ENCODE measurements around the gene GOLGA6L9. TPM values are rescaled to one million over a fixed set of nuclear protein-coding genes. Genes with fewer than 3 reads are reported as not detected.
"Not testable (repeated sequence)": the region's sequence is repeated elsewhere in the genome, so short reads cannot be mapped to it uniquely, and the experiment has no call there.

Gene GOLGA6L9, protein sequence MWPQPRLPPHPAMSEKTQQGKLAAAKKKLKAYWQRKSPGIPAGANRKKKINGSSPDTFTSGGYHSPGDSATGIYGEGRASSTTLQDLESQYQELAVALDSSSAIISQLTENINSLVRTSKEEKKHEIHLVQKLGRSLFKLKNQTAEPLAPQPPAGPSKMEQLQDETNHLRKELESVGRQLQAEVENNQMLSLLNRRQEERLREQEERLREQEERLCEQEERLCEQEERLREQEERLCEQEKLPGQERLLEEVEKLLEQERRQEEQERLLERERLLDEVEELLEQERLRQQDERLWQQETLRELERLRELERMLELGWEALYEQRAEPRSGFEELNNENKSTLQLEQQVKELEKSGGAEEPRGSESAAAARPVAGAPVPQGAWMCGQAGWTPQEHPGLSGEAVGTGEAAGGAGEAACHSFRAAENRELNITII
- polyA plus RNA-seq (2012; rRNA removed): 7.3 and 7.4 TPM in 2 replicates
- polyA plus RNA-seq (2012; cell fraction: cytosol; rRNA removed): 3.9 and 4.3 TPM in 2 replicates
- polyA plus RNA-seq (2012; cell fraction: nucleus; rRNA removed): 26.3 and 28.5 TPM in 2 replicates

DNA sequence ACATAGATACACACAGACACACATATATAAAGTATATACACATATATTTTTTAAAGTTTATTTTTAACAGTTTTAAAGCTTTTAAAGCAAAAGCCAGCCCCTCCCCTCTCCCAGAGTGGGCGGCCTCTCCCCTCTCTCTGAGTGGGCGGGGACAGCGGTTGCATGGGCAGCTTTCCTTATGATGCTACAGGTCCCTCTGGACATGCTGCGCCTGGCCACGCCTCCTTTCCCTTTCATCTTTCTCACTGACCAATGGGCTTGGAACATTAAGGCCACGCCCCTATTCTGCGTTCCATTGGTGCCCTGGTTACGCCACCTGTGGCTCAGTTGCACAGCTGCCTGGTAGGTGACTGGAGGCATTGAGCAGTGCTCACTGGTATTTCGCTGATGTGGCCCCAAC lies at the start of gene GOLGA6L9:
Gene GOLGA6L9 (plus strand): TSS at position 124 of the 400 bp plus-strand sequence. CDS start 264 bp downstream, at position 388.
- H3K9me2 ChIP-seq; H3K9me3 ChIP-seq; H3K4me3 ChIP-seq (ENCODE audit: low read depth in 2 of 2, low read length in 1 of 2); POLR2A ChIA-PET; H3K4me2 ChIP-seq; H3K79me2 ChIP-seq (ENCODE audit: insufficient read depth); H3K27ac ChIP-seq (ENCODE audit: low read depth in 2 of 2, low read length in 1 of 2); H2AFZ ChIP-seq (ENCODE audit: low read depth); H3K27me3 ChIP-seq (ENCODE audit: insufficient read depth); CTCF ChIA-PET; H4K20me1 ChIP-seq (ENCODE audit: insufficient read depth); H3K9ac ChIP-seq; H3K36me3 ChIP-seq (replicated peaks in 1 of 2; ENCODE audit: control insufficient read depth in 1 of 2, insufficient read depth in 2 of 2, low read length in 1 of 2); H3F3A ChIP-seq (replicated peaks; ENCODE audit: insufficient read depth); H3K4me1 ChIP-seq (ENCODE audit: control insufficient read depth in 1 of 2, insufficient read depth in 2 of 2, low read depth in 1 of 2, low read length in 1 of 2): not testable (repeated sequence)
- WGBS (ENCODE audit: low lambda C conversion rate): 94% methylated on average over 6 of the region's 9 CpGs
- DNase-seq: peak; percentile 2

DNA sequence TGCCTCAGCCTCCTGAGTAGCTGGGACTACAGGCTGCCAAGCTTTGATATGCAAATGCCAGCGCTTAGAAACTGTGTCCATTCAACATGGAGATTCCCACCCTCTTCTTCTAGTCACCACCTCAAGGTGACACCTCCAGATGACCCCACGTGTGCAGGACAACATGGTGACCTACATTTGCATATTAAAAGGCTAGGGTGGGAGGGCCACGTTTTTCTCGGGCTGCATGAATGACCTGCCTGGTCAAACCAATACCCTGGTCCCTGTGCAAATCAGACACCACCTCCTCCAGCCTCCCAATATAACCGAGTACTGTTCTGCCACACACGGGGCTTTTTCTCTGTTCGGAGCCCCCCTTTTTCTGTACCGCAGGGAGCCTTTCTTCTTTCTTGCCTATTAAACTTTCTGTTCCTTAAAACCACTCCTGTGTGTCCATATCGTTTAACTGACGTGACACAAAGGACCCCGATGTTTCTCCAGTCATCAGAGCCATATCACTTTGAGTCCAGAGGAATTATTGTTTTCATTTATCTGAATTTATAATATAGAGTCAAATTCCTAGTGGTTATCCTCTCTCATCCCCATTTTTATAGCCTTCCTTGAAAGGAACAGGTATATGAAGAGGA lies 48.2 kb upstream of the GOLGA6L9 start:
- POLR2A ChIA-PET: not testable (repeated sequence)

DNA sequence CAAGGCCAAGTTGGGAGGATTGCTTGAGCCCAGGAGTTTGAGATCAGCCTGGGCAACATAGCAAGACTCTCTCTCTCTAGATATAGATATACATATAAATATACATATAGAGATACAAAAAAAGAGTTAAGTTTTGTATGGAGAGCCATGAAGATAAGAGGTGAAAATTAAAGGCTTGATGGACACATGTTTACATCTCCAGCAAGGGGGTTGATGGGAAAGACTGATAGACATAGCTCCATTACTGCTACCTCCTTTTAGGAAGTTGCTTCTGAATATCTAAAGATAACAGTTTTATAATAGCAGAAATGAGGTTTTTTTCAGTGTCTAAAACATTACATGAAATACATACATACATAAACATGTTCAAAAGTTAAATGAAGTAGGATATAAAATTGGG lies 42.4 kb upstream of the GOLGA6L9 start:
- CTCF ChIA-PET; H3K36me3 ChIP-seq (replicated peaks in 1 of 2; ENCODE audit: control insufficient read depth in 1 of 2, insufficient read depth in 2 of 2, low read length in 1 of 2); H4K20me1 ChIP-seq (ENCODE audit: insufficient read depth); POLR2A ChIA-PET; H3K9ac ChIP-seq; H3K9me3 ChIP-seq; H3K27ac ChIP-seq (ENCODE audit: low read depth in 2 of 2, low read length in 1 of 2); H3K4me2 ChIP-seq; H3K9me2 ChIP-seq; DNase-seq; H3K79me2 ChIP-seq (ENCODE audit: insufficient read depth); H2AFZ ChIP-seq (ENCODE audit: low read depth); H3K4me1 ChIP-seq (ENCODE audit: control insufficient read depth in 1 of 2, insufficient read depth in 2 of 2, low read depth in 1 of 2, low read length in 1 of 2); H3F3A ChIP-seq (replicated peaks; ENCODE audit: insufficient read depth); H3K4me3 ChIP-seq (ENCODE audit: low read depth in 2 of 2, low read length in 1 of 2); H3K27me3 ChIP-seq (ENCODE audit: insufficient read depth): not testable (repeated sequence)

More for the DNA sequence above, 48.2 kb upstream of the GOLGA6L9 start:
- H3K27me3 ChIP-seq (ENCODE audit: insufficient read depth); CTCF ChIA-PET; H3F3A ChIP-seq (replicated peaks; ENCODE audit: insufficient read depth); H2AFZ ChIP-seq (ENCODE audit: low read depth); H4K20me1 ChIP-seq (ENCODE audit: insufficient read depth); H3K4me2 ChIP-seq; H3K9me2 ChIP-seq; H3K79me2 ChIP-seq (ENCODE audit: insufficient read depth); H3K4me3 ChIP-seq (ENCODE audit: low read depth in 2 of 2, low read length in 1 of 2); H3K4me1 ChIP-seq (ENCODE audit: control insufficient read depth in 1 of 2, insufficient read depth in 2 of 2, low read depth in 1 of 2, low read length in 1 of 2); H3K36me3 ChIP-seq (replicated peaks in 1 of 2; ENCODE audit: control insufficient read depth in 1 of 2, insufficient read depth in 2 of 2, low read length in 1 of 2); H3K27ac ChIP-seq (ENCODE audit: low read depth in 2 of 2, low read length in 1 of 2); H3K9me3 ChIP-seq; H3K9ac ChIP-seq; DNase-seq: not testable (repeated sequence)
- 89% methylated on average over 11 of the region's 11 CpGs for WGBS (ENCODE audit: low lambda C conversion rate)

DNA sequence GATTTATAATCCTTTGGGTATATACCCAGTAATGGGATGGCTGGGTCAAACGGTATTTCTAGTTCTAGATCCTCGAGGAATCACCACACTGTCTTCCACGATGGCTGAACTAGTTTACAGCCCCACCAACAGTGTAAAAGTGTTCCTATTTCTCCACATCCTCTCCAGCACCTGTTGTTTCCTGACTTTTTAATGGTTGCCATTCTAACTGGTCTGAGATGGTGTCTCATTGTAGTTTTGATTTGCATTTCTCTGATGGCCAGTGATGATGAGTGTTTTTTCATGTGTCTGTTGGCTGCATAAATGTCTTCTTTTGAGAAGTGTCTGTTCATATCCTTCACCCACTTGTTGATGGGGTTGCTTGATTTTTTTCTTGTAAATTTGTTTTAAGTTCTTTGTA lies 39.5 kb upstream of the GOLGA6L9 start:
- H3K4me3 ChIP-seq (ENCODE audit: low read depth in 2 of 2, low read length in 1 of 2); H3K27ac ChIP-seq (ENCODE audit: low read depth in 2 of 2, low read length in 1 of 2); H3K36me3 ChIP-seq (replicated peaks in 1 of 2; ENCODE audit: control insufficient read depth in 1 of 2, insufficient read depth in 2 of 2, low read length in 1 of 2); H3K9ac ChIP-seq; H4K20me1 ChIP-seq (ENCODE audit: insufficient read depth); H2AFZ ChIP-seq (ENCODE audit: low read depth); DNase-seq; H3F3A ChIP-seq (replicated peaks; ENCODE audit: insufficient read depth); H3K9me2 ChIP-seq; CTCF ChIA-PET; POLR2A ChIA-PET; H3K9me3 ChIP-seq; H3K79me2 ChIP-seq (ENCODE audit: insufficient read depth); H3K4me2 ChIP-seq; H3K27me3 ChIP-seq (ENCODE audit: insufficient read depth); H3K4me1 ChIP-seq (ENCODE audit: control insufficient read depth in 1 of 2, insufficient read depth in 2 of 2, low read depth in 1 of 2, low read length in 1 of 2): not testable (repeated sequence)
- 91% methylated on average over 3 of the region's 3 CpGs for WGBS (ENCODE audit: low lambda C conversion rate)

DNA sequence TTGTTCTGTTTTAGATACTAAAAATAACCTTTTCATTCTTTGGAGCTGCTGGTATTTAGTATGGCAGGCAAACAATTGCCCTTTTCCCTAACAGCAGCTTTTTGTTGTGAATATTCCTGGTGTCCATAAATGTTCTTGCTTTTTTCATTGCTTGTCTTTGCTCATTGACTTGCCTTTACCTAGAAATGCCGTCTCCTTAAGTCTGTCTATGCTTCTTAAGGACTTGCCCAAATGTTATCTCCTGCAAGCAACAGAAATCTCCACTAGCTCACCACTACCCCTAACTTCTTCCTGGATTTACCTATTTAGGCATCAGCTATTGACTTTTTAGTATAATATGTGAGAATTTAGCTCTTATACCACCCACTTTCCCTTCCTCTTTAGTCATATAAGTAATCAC lies 37.5 kb upstream of the GOLGA6L9 start:
- H3K27me3 ChIP-seq (ENCODE audit: insufficient read depth); DNase-seq; H3K9me2 ChIP-seq; H2AFZ ChIP-seq (ENCODE audit: low read depth); H3K4me3 ChIP-seq (ENCODE audit: low read depth in 2 of 2, low read length in 1 of 2); H3K36me3 ChIP-seq (replicated peaks in 1 of 2; ENCODE audit: control insufficient read depth in 1 of 2, insufficient read depth in 2 of 2, low read length in 1 of 2); H3K4me2 ChIP-seq; H3F3A ChIP-seq (replicated peaks; ENCODE audit: insufficient read depth); POLR2A ChIA-PET; CTCF ChIA-PET; H3K27ac ChIP-seq (ENCODE audit: low read depth in 2 of 2, low read length in 1 of 2); H3K9ac ChIP-seq; H4K20me1 ChIP-seq (ENCODE audit: insufficient read depth); H3K9me3 ChIP-seq; H3K4me1 ChIP-seq (ENCODE audit: control insufficient read depth in 1 of 2, insufficient read depth in 2 of 2, low read depth in 1 of 2, low read length in 1 of 2); H3K79me2 ChIP-seq (ENCODE audit: insufficient read depth): not testable (repeated sequence)
- 83% methylated on average over 1 of the region's 1 CpG for WGBS (ENCODE audit: low lambda C conversion rate)
